GM19239 (cell line): ENCODE data around the gene CLCNKA.
A peak's percentile ranks its signal among the peaks of the same experiment; 100 is the strongest.
"Not testable (repeated sequence)": the region's sequence is repeated elsewhere in the genome, so short reads cannot be mapped to it uniquely, and the experiment has no call there.

Source experiments
- DNase-seq: peaks from one replicate; pipeline ENCODE4 v3.0.0; 2011; ENCODE audit warnings: low spot score; ENCODE audit not compliant: insufficient read length
- FAIRE-seq: peaks from 2 replicates; lab custom pipeline; 2011; peaks lifted over from hg19 to GRCh38; lab: Jason Lieb, UNC

CLCNKA gene

DNA sequence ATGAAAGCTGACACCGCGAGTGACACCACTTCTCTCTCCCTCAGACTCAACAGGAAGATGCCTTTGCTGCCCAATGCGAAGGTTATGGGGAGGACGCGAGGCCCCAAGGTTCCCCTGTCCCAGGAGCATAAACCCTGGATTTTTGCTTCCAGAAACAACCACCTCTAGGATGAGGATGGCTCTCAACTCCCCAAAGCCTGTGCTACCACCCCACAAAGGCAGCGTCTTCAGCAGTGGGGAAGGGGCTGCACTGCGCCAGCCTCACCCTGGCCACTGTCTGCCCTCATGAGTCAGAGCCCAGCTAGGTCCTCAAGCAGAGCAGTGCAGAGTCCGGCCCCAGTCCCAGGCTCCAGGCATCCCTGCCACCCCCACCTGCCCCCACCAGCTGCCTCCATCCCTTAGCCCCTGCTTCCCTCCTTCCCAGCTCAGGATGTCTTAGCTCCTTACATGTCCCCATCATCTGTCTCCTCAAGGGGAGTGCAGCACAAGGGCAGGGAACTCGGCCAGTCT is 24.7 kb upstream of the CLCNKA start:
- no peak for DNase-seq
- FAIRE-seq = no peak

DNA sequence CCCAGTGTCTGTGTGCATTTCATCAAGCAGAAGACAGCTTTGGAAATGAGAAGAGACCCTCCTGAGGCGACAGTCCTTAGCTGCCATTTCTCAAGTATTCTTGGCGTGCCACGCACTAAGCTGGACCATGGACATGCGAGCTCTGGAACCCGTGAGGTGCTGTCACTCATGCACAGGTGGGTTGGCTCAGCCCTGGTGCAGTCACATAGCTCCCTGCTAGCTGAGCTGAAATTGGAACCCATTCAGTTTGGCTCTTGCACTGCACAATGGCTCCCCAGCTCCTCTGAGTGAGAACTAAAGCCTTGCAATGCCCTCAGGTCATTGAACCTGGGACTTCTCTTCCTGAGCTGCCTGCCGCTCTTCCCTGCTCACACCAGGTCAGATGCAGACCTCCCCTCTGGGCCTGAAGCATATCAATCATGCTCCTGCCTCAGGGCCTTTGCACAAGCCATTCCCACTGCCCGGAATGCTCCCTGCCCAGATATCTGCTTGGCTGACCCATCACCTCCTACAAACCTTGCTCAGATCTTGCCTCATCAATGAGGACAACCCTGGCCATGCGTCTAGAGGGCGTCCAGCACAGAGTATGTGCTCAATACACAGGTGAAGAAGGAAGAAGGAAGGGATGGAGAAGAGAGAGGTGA is 24.1 kb upstream of the CLCNKA start:
- FAIRE-seq (no peak), DNase-seq (no peak)

DNA sequence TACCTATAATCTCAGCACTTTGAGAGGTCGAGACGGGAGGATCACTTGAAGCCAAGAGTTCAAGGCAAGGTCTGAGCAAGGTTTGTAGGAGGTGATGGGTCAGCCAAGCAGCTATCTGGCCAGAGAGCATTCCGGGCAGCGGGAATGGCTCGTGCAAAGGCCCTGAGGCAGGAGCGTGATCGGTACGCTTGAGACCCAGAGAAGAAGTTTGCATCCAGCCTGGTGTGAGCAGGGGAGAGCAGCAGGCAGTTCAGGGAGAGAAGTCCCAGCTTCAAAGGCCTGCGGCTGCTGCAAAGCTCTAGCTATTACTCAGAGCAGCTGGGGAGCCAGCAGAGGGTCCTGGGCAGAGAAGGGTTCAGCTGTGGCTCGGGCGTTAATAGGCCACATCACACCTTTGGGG is 22.9 kb upstream of the CLCNKA start:
- FAIRE-seq = no peak
- DNase-seq = no peak

DNA sequence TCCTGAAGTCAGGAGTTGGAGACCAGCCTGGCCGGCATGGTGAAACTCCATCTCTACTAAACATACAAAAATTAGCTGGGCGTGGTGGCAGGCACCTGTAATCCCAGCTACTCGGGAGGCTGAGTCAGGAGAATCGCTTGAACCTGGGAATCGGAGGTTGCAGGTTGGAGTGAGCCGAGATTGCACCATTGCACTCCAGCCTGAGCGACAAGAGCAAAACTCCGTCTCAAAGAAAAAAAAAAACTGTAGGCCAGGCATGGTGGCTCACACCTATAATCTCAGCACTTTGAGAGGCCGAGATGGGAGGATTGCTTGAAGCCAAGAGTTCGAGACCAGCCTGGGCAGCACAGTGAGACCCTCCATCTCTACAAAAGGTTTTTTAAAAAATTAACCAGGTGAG is 20.6 kb upstream of the CLCNKA start:
- FAIRE-seq = not testable (repeated sequence)

DNA sequence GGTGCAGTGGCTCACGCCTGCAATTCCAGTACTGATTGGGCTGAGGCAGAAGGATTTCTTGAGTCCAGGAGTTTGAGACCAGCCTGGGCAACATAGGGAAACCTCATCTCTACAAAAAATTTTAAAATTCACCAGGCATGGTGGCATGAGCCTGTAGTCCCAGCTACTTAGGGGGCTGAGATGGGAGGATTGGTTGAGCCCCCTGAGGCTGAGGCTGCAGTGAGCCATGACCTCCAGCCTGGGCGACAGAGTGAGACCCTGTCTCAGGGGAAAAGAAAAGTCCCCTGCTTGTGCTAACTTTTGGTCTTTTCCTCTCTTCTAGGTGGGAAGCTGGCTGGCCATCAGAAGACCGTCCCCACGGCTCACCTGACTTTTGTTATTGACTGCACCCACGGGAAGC is 16.2 kb upstream of the CLCNKA start:
- no peak for FAIRE-seq
- DNase-seq = no peak

More for the DNA sequence above, 20.6 kb upstream of the CLCNKA start:
- not testable (repeated sequence) for DNase-seq

DNA sequence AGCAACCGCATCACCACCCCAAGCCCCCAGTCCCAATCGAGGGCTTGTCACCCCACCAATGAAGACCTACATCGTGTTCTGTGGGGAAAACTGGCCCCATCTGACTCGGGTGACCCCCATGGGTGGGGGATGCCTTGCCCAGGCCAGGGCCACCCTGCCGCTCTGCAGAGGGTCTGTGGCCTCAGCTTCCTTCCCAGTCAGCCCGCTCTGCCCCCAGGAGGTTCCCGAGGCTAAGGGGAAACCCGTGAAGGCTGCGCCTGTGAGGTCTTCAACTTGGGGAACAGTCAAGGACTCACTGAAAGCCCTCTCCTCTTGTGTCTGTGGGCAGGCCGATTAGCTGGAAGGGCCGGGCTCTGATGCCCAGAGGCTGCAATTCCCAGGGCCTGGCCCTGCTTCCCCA is 15.8 kb upstream of the CLCNKA start:
- no peak for DNase-seq
- FAIRE-seq = no peak

DNA sequence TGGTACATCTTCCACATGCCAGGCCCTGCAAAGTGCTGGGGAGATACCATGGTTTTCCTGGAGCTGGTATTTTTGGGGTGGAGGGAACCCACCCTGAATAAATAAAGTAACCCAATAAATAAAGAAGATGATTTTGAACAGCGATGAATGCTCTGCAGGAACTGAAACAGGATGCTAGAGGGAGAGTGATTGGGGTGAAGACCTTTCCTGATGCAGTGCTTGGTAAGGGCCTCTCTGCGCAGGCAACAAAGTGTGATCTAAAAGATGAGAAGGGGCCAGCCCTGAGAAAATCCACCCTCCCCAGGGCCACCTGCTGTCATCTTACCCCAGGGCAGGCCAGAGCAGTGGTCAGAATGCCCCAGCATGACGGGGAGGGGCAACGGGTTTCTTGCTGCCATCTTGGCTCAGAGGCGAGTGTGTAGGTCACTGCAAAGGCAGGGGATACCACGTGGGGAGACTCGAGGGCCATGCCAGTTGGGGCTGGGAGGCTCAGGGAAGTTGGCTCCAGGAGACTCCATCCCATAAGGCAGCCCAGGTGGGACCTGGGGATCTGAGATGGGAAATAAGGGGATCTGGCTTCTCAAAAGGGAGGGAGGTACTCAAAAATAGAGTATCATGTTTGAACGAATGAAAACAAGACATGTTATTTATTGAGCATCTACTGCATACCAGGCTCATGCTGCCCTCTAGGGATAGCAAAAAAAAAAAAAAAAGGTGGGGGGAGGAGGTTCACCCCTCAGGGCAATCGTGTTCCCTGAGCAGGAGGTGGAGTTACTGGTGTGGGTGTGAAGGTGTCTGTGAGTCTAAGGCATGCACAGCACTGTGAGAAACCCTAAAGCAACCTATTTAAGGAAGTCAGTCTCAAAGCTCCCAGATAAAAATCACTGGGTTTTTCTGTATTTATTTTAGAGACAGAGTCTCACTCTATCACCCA is 15.0 kb upstream of the CLCNKA start:
- DNase-seq (no peak), FAIRE-seq (peak; percentile 69)

DNA sequence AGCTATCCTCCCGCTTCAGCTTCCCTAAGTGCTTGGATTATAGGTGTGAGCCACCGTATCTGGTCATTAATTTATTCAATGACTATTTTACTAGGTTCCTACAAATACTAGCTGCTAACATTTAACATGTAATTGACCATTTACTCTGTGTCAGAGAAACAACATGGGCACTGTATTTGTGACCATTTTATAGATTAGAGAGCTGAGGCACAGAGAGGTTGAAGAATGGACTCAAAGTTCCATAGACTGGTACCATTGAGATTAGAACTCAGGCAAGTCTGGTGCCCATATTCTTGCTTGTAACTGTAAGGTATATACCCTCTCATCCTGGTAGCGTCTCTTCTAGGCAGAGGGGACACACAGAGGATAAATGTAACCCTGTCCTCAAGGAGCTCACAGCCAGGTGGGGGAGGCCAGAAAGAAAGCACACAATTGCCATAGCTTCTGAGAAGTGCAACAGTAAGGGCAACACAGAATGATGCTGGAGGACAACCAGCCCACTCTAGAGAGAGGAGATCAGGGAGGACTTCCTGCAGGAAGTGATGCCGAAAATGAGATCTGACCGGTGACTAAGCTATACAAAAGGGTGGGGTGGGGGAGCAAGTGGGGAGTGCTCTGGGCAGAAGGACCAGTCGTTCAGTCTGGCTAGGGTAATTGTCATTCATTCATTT is 14.0 kb upstream of the CLCNKA start:
- DNase-seq (no peak), FAIRE-seq (no peak)

DNA sequence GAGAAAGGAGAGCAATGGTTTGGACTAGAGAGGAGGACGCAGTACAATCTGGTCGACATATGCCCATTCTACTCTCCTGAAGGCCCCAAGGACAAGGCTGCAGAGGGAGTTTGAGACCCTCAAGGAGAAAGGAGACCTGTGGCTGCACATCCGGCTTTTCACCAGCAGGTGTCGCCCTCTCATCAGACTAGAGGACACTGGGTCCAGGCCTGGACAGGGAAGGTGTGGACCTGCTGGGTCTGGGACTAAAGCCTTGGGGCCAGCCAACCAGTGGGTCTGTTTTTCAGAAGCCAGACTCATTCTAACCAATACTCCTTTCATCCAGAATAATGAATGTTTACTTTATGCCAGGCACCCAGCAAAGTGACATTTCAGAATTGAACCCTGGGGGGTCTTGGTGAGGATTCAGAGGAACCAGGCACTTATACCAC is 12.8 kb upstream of the CLCNKA start:
- DNase-seq (peak; percentile 57), FAIRE-seq (peak; percentile 86)

DNA sequence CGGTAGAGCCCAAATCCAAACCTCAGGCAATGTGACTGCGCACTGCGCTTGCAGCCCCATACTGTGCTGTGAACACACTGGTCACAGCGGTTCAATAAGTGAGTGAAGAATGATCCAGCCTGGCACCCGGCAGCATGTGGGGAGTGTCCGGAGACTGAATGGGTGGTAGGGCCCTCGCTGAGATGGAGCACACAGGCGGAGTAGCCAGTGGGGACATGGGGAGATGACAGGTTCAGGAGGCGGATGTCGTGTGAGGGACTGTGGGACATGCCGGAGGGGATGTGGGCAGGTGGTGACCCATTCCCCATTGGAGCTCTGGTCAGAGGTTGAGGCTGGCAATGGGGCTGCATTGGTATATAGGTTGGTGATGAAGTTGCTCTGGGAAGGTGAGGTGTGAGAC is 12.2 kb upstream of the CLCNKA start:
- FAIRE-seq (no peak), DNase-seq (no peak)

DNA sequence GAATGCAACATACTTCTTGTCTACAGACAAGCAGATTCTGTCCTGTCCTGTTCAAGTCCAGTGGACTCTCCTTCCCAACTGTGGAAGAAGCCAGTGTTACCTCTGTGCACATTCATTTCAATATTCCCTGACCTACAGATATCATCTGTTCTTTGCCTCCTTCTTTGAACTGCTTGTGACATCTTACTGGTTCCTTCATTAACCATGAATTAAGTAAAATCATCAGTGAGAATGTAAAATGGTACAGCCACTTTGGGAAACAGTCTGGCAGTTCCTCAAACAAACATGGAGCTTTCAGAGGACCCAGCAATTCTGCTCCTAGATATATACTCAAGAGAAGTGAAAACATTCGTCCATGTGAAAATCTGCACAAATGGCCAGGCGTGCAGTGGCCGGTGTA is 11.0 kb upstream of the CLCNKA start:
- no peak for FAIRE-seq
- DNase-seq = no peak

DNA sequence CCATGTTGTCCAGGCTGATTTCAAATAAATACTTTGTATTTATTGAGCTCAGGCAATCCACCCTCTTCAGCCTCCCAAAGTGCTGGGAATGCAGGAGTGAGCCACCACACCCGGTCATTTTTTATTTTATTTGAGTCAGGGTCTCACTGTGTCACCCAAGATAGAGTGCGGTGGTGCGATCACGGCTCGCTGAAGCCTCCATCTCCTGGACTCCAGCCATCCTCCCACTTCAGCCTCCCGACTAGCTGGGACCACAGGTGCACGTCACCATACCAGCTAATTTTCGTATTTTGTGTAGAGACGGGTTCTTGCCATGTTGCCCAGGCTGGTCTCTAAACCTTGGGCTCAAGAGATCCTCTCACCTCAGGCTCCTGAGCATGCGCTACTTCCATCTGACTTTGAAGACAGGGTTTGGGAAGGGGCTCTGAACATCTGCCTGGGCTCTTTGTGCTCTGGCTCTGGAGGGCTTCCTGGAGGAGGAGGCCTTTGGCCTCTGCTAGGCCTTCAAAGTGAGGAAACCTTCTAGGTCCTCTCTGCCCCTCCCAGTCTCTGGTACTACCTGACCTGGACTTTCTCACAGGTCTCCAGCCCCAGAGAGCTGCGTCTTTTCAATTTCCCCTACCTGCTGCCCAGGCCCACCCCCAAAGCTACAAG is 9.8 kb upstream of the CLCNKA start:
- DNase-seq (no peak), FAIRE-seq (no peak)

DNA sequence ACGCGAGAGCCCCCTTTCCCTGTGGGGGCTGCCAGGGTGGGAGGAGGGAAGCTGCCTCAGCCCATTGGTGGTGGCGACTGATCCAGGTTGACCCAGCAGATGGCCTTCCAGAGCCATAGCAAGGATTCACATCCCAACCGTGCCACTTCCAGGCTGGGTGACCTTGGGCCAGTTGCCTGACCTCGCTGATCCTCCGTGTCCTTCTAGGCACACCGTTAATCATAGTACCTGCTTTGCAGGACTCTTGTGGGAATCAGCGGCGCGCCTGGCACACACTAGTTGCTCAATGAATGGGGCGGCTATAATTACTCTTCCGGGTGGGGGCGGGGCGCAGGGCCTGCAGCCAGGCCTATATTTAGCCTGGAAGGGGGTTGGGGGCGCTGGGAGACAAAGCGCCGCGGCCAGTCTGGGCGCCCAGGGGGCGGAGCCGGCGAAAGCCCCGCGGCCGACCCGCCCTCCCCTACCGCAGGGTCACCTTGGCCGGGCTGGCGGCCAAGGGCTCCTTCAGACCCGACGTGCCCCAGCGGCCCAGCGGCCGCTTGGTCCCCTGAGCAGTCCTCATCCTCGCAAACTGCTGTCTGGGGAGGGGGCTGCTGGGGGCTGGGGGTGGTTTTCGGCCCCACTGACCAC is 9.1 kb upstream of the CLCNKA start:
- FAIRE-seq (peak; percentile 60), DNase-seq (peak; percentile 57)

DNA sequence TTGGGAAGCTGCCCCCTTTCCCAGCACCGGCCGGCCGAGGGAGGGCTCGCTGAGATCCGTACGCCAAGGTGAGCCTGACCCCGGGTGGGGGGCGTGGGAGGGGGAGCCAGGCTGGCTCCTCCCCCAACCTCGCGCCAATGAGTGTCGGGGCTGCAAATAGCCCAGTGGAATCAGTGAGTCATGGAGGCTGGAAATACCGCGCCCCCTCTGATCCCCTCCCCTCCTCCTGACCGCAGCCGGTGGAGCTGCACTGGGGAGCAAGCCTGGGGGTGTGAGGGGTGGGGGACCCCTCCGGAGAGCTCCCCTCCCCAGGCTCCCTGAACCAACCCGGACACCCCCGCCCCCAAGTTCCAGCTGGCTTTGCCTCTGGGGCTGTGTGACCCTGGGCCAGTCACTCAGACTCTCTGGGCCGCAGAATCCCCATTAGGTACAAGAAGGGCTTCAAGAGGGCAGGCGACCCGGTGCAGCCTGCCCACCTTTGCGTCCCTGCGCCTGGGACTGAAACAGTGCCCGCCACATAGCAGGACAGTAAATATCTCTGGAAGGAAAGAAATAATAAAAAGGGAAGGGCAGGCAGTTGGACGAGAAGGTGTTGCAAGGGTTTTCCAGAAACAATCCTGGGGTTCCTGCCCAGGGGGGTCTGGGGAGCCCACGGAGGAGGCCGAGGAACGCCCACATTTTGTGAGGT is 8.5 kb upstream of the CLCNKA start:
- peak; percentile 23 for FAIRE-seq
- DNase-seq = no peak

DNA sequence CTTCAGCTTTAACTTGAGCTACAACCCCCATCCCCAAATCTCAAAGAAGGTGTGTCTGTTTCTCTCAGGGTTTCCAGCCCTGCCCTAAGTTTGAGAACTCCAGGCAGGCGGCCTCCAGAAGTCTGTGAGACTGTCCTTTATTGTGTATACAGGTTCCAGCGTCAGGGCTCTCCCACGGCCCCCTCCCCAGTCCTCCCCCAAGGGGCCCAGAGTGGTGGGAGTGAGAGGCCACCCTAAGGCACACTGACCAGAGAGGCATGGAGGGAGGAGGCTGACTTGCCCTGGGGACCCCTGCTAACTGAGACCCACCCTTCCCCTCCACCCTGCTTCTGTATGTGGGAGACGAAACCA is 8.0 kb upstream of the CLCNKA start:
- FAIRE-seq (no peak), DNase-seq (no peak)

DNA sequence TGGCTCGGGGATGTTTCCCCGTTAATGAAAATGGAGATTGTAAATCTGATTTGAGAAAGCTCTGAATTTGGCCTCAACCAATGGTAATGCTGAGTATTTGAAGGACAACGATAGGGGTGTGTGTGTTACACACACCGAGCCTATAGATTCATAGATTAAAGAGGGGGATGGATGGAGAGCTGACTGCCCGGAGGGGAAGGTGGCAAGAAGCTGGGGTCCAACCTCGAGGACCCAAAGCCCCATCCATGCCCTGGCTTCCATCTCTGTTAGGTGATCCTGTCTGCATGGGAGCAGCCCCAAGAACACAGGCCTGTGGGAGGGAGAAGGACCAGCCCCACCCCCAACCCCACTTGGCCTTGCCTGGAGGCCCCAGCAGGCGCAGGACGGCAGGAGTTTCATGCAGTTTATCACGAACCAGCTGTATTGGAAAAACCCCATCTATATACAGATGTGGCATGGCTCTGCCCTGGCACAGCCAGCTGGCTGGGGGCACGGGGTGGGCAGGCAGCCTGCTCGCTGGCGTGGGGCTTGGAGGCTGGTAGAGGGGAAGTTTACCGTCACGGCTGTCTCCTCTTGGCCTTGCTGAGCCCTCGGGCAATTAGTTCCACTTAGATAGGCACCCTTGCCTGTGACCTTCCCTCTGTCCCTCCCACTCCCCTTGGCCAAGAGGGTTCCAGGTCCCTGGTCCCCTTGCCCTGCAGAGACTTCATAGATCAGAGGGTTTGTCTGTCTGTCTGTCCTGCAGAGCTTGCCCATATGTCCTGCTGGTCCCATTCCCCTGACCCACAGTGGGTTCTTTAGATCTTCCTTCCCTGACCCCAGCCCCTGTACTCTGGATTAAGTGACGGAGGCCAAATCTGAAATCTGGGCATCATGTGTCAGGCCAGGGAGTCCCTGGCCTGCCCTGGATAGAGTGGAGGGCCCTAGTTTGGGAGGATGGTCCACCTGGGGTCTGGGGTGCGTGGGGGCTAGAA is 7.0 kb upstream of the CLCNKA start:
- no peak for DNase-seq
- no peak for FAIRE-seq

DNA sequence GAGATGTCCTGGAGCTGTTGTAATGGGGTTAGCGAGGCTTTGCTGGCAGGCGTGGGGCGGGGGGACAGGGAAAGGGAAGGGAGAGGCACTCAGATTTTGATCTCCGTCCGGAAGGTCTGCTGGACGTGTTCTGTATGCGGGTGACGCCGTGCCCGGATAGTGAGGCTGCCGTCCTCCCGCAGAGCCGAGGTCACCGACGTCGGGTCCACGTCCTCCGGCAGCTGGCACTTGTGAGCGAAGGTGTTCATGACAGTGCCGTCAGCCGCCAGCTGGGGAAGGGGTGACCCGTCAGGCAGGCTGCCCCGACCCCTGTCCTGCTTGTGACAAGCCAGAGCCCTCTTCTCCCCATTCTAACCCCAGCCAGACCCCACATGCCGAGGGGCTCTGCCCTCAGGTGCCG is 6.3 kb upstream of the CLCNKA start:
- FAIRE-seq (no peak), DNase-seq (no peak)
